A549 treated with AZD2906 at 1 μM for 4 hours (cell line): Measurements from ENCODE around the gene PCGF2. TPM values are rescaled to one million over a fixed set of nuclear protein-coding genes. Genes with fewer than 3 reads are reported as not detected.

ENCODE experiments used
- total RNA-seq: library from RNA; stranded (reverse); fragments of 200-300 nt; extraction: Qiagen RNA extraction; gene quantifications from 5 replicates; pipeline ENCODE4 v1.2.3, GENCODE V29; 2022

Gene PCGF2
- 32.8 to 60.3 TPM (median 58.9 TPM) in 5 replicates for total RNA-seq

GRCh38 chr17:38748149-38748891 lies at the start of gene PCGF2:
TSS of gene PCGF2 (minus strand) at chr17:38748336. CDS start at chr17:38740402, 7,934 bp downstream.

GRCh38 chr17:38752308-38753070 lies 4.4 kb upstream of the PCGF2 start, which contains the start of gene PSMB3:
TSS of gene PSMB3 (plus strand) at chr17:38752741. CDS start at chr17:38752827, 86 bp downstream.

GRCh38 chr17:38729886-38730525 lies 18.1 kb downstream of the PCGF2 start, which contains the start of gene CISD3:
TSS of gene CISD3 (plus strand) at chr17:38730341. CDS start at chr17:38730359, 18 bp downstream.

GRCh38 chr17:38704606-38705522 lies 43.3 kb downstream of the PCGF2 start, which contains the start of gene MLLT6:
TSS of gene MLLT6 (plus strand) at chr17:38705273. CDS start at chr17:38705633, 360 bp downstream.

Other genes with a start within 250 kb of the PCGF2 start
- 1.3 to 3.5 TPM (median 2.6 TPM) in 5 replicates for gene SRCIN1, start 142.4 kb downstream of the PCGF2 start, total RNA-seq
- 9.7 to 12.9 TPM (median 12.0 TPM) in 5 replicates for gene EPOP, start 73.4 kb downstream of the PCGF2 start, total RNA-seq
- 23.4 to 30.4 TPM (median 25.0 TPM) in 5 replicates for gene MLLT6, start 43.1 kb downstream of the PCGF2 start, total RNA-seq
- gene CISD3, start 18.0 kb downstream of the PCGF2 start, total RNA-seq, result 43.2 to 102 TPM (median 95.5 TPM) in 5 replicates
- gene PSMB3, start 4.4 kb upstream of the PCGF2 start, total RNA-seq, result 343 to 455 TPM (median 427 TPM) in 5 replicates
- 37.9 to 41.0 TPM (median 38.2 TPM) in 5 replicates for gene PIP4K2B, start 51.2 kb upstream of the PCGF2 start, total RNA-seq
- 20.1 to 27.4 TPM (median 21.2 TPM) in 5 replicates for gene CWC25, start 77.0 kb upstream of the PCGF2 start, total RNA-seq
- 2,603 to 2,797 TPM (median 2,659 TPM) in 5 replicates for gene RPL23, start 105.4 kb upstream of the PCGF2 start, total RNA-seq
- 239 to 256 TPM (median 252 TPM) in 5 replicates for gene LASP1, start 121.7 kb upstream of the PCGF2 start, total RNA-seq
- 0.02 TPM in 1 of 5 replicates, not detected in the others for gene FBXO47, start 219.1 kb upstream of the PCGF2 start, total RNA-seq